K562 (cell line): ENCODE results near the gene CDH1. TPM values are rescaled to one million over a fixed set of nuclear protein-coding genes. Genes with fewer than 3 reads are reported as not detected.

ENCODE experiments used
- ATAC-seq: fragments of 200-7000 bp; cut with Tn5 transposase; 3 replicates; pipeline ENCODE4 v1.9.1; 2020; ENCODE audit warnings: moderate library complexity
- BruUV-seq: library from RNA; stranded (reverse); fragments of 400-500 nt; replicated peaks from 2 replicates; lab custom pipeline; 2021; lab: Mats Ljungman, UMichigan
- CTCF ChIA-PET: fragments of 300-600 bp; formaldehyde crosslinking; extraction: SDS; loops from one replicate; lab custom pipeline; 2021; ENCODE audit warnings: low intra/inter-chr PET ratio; lab: Yijun Ruan, JAX
- POLR2A ChIA-PET: fragments of 300-600, 350-650 bp; sonication (Branson Sonifier 250); formaldehyde crosslinking; extraction: SDS; loops from one replicate; lab custom pipeline; 2021; ENCODE audit warnings: antibody characterized with exemption, inconsistent platforms; lab: Yijun Ruan, JAX
- DNase-seq, 4 experiments: peaks; one replicate each; pipeline versions ENCODE4 v3.0.0 to v3.0.0-alpha.2; 2011 to 2018; ENCODE audit warnings: low spot score in 3 of 4, mixed read lengths in 3 of 4; ENCODE audit errors: extremely low read depth in 1 of 4
- FAIRE-seq: peaks from 2 replicates; lab custom pipeline; 2011; peaks lifted over from hg19 to GRCh38; lab: Jason Lieb, UNC
- H2AFZ ChIP-seq: 2 replicates; pipeline ENCODE4 v1.6.0; 2011; ENCODE audit warnings: low read depth, low read length, control low read depth, inconsistent platforms
- H3K27ac ChIP-seq: fragments of 200-600 bp; 3 replicates; pipeline ENCODE4 v1.8.0; 2011; ENCODE audit warnings: low read depth, mild to moderate bottlenecking, control low read depth, inconsistent platforms, low read length, moderate library complexity, mixed read lengths; ENCODE audit errors: extremely low read depth
- H3K27me3 ChIP-seq, 2 experiments: fragments of 300-600 bp in 1 of 2; 2 replicates in 1 of 2; 3 replicates in 1 of 2; pipeline versions ENCODE4 v1.6.0 to v1.8.0; 2011; ENCODE audit warnings: inconsistent platforms in 2 of 2, low read length in 2 of 2, mild to moderate bottlenecking in 1 of 2, mixed read lengths in 1 of 2, moderate library complexity in 1 of 2; ENCODE audit not compliant: control insufficient read depth in 2 of 2, insufficient read depth in 2 of 2
- H3K36me3 ChIP-seq: fragments of 300-600 bp; 3 replicates; pipeline ENCODE4 v1.8.0; 2011; ENCODE audit warnings: mild to moderate bottlenecking, low read length, inconsistent platforms; ENCODE audit not compliant: control insufficient read depth, insufficient read depth
- H3K4me1 ChIP-seq, 2 experiments: fragments of 200-600 bp in 1 of 2; replicated peaks in 1 of 2; 2 replicates in 1 of 2; 3 replicates in 1 of 2; pipeline versions ENCODE4 v1.5.1 to v1.8.0; 2011; ENCODE audit warnings: inconsistent platforms in 2 of 2, low read length in 2 of 2, mild to moderate bottlenecking in 1 of 2, mixed read lengths in 1 of 2, moderate library complexity in 1 of 2; ENCODE audit not compliant: control insufficient read depth in 2 of 2, insufficient read depth in 2 of 2
- H3K4me2 ChIP-seq: 2 replicates; pipeline ENCODE4 v1.6.1; 2011; ENCODE audit warnings: low read length, control low read depth, inconsistent platforms, mixed read lengths; ENCODE audit not compliant: insufficient read depth
- H3K4me3 ChIP-seq: fragments of 200-600 bp; sonication (generic), shearing (Covaris generic); 2 replicates; pipeline ENCODE4 v1.5.1; 2016; ENCODE audit warnings: control low read depth, inconsistent platforms
- H3K79me2 ChIP-seq: fragments of 200-600 bp; 3 replicates; pipeline ENCODE4 v1.8.0; 2011; ENCODE audit warnings: low read length, inconsistent platforms; ENCODE audit not compliant: control insufficient read depth, insufficient read depth
- H3K9ac ChIP-seq, 2 experiments: 2 replicates each; pipeline versions ENCODE4 v1.6.0 to v1.6.1; 2011; ENCODE audit warnings: low read depth in 2 of 2, low read length in 2 of 2, control low read depth in 1 of 2, inconsistent platforms in 1 of 2, mild to moderate bottlenecking in 1 of 2, mixed read lengths in 1 of 2; ENCODE audit not compliant: insufficient read depth in 1 of 2
- H3K9me1 ChIP-seq: one replicate; pipeline ENCODE4 v1.6.0; 2011; ENCODE audit warnings: inconsistent platforms, mild to moderate bottlenecking, low read length, moderate library complexity; ENCODE audit not compliant: control insufficient read depth, insufficient read depth
- H3K9me3 ChIP-seq: replicated peaks from 2 replicates; pipeline ENCODE4 v1.5.1; 2011; ENCODE audit warnings: low read depth, low read length, inconsistent platforms; ENCODE audit not compliant: control insufficient read depth, insufficient read depth
- H4K20me1 ChIP-seq: replicated peaks from 2 replicates; pipeline ENCODE4 v1.6.1; 2011; ENCODE audit warnings: low read length, inconsistent platforms, mixed read lengths; ENCODE audit not compliant: control insufficient read depth, insufficient read depth
- CBFA2T3 ChIP-seq: fragments of 450-650 bp; IDR thresholded peaks from 2 replicates; pipeline ENCODE4 v1.6.1; 2017
- CBX8 ChIP-seq: fragments of 200-600 bp; sonication (generic); IDR thresholded peaks from 2 replicates; pipeline ENCODE4 v1.6.1; 2012; ENCODE audit warnings: borderline replicate concordance, mixed run types, low read depth, mild to moderate bottlenecking, moderate library complexity, mixed read lengths, low read length, control low read depth, inconsistent platforms; ENCODE audit not compliant: poor library complexity, severe bottlenecking; ENCODE audit errors: extremely low read depth
- CEBPB ChIP-seq: fragments of 450-650 bp; IDR thresholded peaks from 2 replicates; pipeline ENCODE4 v1.6.1; 2016; ENCODE audit warnings: missing genetic modification characterization, missing compliant biosample characterization
- CTBP1 ChIP-seq: fragments of 450-650 bp; IDR thresholded peaks from 2 replicates; pipeline ENCODE4 v1.6.1; 2016; ENCODE audit warnings: borderline replicate concordance
- FIP1L1 ChIP-seq: fragments of 200-400 bp; formaldehyde crosslinking; IDR thresholded peaks from 2 replicates; pipeline ENCODE4 v1.6.1; 2018; ENCODE audit warnings: mild to moderate bottlenecking, low read depth, low read length; ENCODE audit not compliant: poor library complexity, severe bottlenecking
- GATAD2B ChIP-seq: fragments of 450-650 bp; IDR thresholded peaks from 2 replicates; pipeline ENCODE4 v1.6.1; 2017; ENCODE audit warnings: mild to moderate bottlenecking, borderline replicate concordance
- HMGN3 ChIP-seq: IDR thresholded peaks from 2 replicates; pipeline ENCODE4 v1.6.1; 2011; ENCODE audit warnings: borderline replicate concordance, low read depth, mild to moderate bottlenecking, mixed read lengths, low read length; ENCODE audit not compliant: insufficient read length; ENCODE audit errors: extremely low read depth
- HNRNPK ChIP-seq: fragments of 200-400 bp; formaldehyde crosslinking; IDR thresholded peaks from one replicate; pipeline ENCODE4 v1.6.1; 2018; ENCODE audit warnings: mild to moderate bottlenecking, low read depth, low read length; ENCODE audit not compliant: poor library complexity, severe bottlenecking
- HOXB6 ChIP-seq: fragments of 250-450 bp; sonication (Bioruptor Pico); IDR thresholded peaks from 2 replicates; pipeline ENCODE4 v1.5.1; 2022; ENCODE audit warnings: mild to moderate bottlenecking, borderline replicate concordance
- ID3 ChIP-seq, 2 experiments: fragments of 250-450 bp in 1 of 2; fragments of 450-650 bp in 1 of 2; sonication (Bioruptor Pico) in 1 of 2; IDR thresholded peaks; 2 replicates each; pipeline versions ENCODE4 v1.6.1 to v1.8.0; 2016 to 2021; ENCODE audit warnings: mild to moderate bottlenecking in 2 of 2, moderate library complexity in 2 of 2, missing compliant biosample characterization in 1 of 2, missing genetic modification characterization in 1 of 2
- ILF3 ChIP-seq: fragments of 450-650 bp; IDR thresholded peaks from 2 replicates; pipeline ENCODE4 v1.6.1; 2018; ENCODE audit warnings: antibody characterized with exemption, mild to moderate bottlenecking, moderate library complexity, borderline replicate concordance
- KDM5B ChIP-seq: fragments of 200-600 bp; sonication (generic); IDR thresholded peaks from 2 replicates; pipeline ENCODE4 v1.6.1; 2012; ENCODE audit warnings: low read depth, mild to moderate bottlenecking, moderate library complexity, low read length, control low read depth, inconsistent platforms; ENCODE audit not compliant: insufficient replicate concordance
- KLF13 ChIP-seq: fragments of 450-650 bp; IDR thresholded peaks from 2 replicates; pipeline ENCODE4 v1.6.1; 2016; ENCODE audit warnings: missing genetic modification characterization, low read depth, mild to moderate bottlenecking, missing compliant biosample characterization, moderate library complexity, borderline replicate concordance
- NEUROD1 ChIP-seq: fragments of 150-350 bp; IDR thresholded peaks from 2 replicates; pipeline ENCODE4 v1.6.1; 2014; ENCODE audit warnings: borderline replicate concordance, low read length, low read depth; ENCODE audit not compliant: partially characterized antibody
- NR2C1 ChIP-seq, 2 experiments: fragments of 450-650 bp; IDR thresholded peaks; 2 replicates each; pipeline ENCODE4 v1.6.1; 2017; ENCODE audit warnings: mild to moderate bottlenecking in 2 of 2, antibody characterized with exemption in 1 of 2, inconsistent platforms in 1 of 2, missing compliant biosample characterization in 1 of 2, missing genetic modification characterization in 1 of 2
- RBM15 ChIP-seq: fragments of 200-400 bp; formaldehyde crosslinking; IDR thresholded peaks from 2 replicates; pipeline ENCODE4 v1.6.1; 2018; ENCODE audit warnings: mild to moderate bottlenecking, low read length, moderate library complexity; ENCODE audit not compliant: insufficient read depth
- SNAPC5 ChIP-seq: fragments of 250-450 bp; sonication (Bioruptor Pico); IDR thresholded peaks from 2 replicates; pipeline ENCODE4 v1.8.0; 2021; ENCODE audit warnings: moderate library complexity, mild to moderate bottlenecking, inconsistent platforms
- TRIM24 ChIP-seq, 2 experiments: fragments of 450-650 bp; IDR thresholded peaks; 2 replicates each; pipeline ENCODE4 v1.6.1; 2016
- ZBTB9 ChIP-seq: fragments of 450-650 bp; formaldehyde crosslinking; IDR thresholded peaks from 2 replicates; pipeline ENCODE4 v1.4.0; 2020; ENCODE audit warnings: mild to moderate bottlenecking, moderate library complexity
- ZNF766 ChIP-seq: fragments of 200-800 bp; sonication (Bioruptor generic); conservative IDR thresholded peaks from 2 replicates; pipeline ENCODE4 v1.6.1; 2016; ENCODE audit warnings: missing genetic modification characterization, missing compliant biosample characterization
- WGBS: fragments of 100-300 bp; shearing (Covaris generic); methylation state at CpG from one replicate; pipeline ENCODE4 v1.1.6; 2016; ENCODE audit warnings: low coverage, mixed read lengths; ENCODE audit not compliant: insufficient coverage; ENCODE audit errors: missing lambda C conversion rate; 5-methylcytosine and 5-hydroxymethylcytosine counted together
- in situ Hi-C: fragments of 300-500 bp; cut with MboI; formaldehyde crosslinking; loops from 4 replicates; pipeline ENCODE4 v1.15.0; 2018; ENCODE audit warnings: inconsistent platforms, mixed read lengths
- intact Hi-C: fragments of 100-400 bp; cut with micrococcal nuclease; formaldehyde crosslinking; loops from 2 replicates; pipeline ENCODE4 v1.14.2; 2022
- polyA plus RNA-seq, 8 experiments: library from polyadenylated mRNA; depleted of rRNA in 4 of 8; stranded (reverse) in 5 of 8; unstranded in 3 of 8; fragments of >200 nt; fragmentation: Nextera tagmentation in 2 of 8; fragmentation: Illumina TruSeq in 1 of 8; extraction: Ambion mirVana in 2 of 8; extraction: Trizol in 1 of 8; gene quantifications; 2 replicates each; pipeline versions ENCODE4 v1.2.1 to v1.2.3, GENCODE V29; 2011 to 2014; ENCODE audit warnings: inconsistent platforms in 1 of 8, missing spikeins in 1 of 8
- total RNA-seq, 7 experiments: library from RNA; depleted of rRNA in 6 of 7; stranded (reverse); fragments of >200 nt in 6 of 7; fragmentation: Illumina TruSeq in 2 of 7; extraction: Trizol in 2 of 7; gene quantifications; 2 replicates each; pipeline versions ENCODE4 v1.2.1 to v1.2.3, GENCODE V29; 2011 to 2021; ENCODE audit warnings: low replicate concordance in 1 of 7

The CDH1 gene
- total and polyA plus RNA-seq, 9 of the 15 experiments (the other 6 are each of a cell fraction or from before 2014, with no cell fraction given), result 0.01 to 0.69 TPM; not detected in 7

- H3K9ac ChIP-seq, result no peak overlapping the region
- DNase-seq (no peak), FAIRE-seq (no peak), ATAC-seq (no peak)
- intact Hi-C loops, result no loop called here
- no peaks in the 10 kb centered on the region for H3K36me3 ChIP-seq
- BruUV-seq, result no TSS peak
- H2AFZ ChIP-seq, result no peak overlapping the region
- ChIA-PET CTCF (no interaction called here), POLR2A (interaction anchor here (0.6 kb wide), 1 partner anchor 12 kb away, joined by 3 read pairs; no protein-coding TSS in a partner anchor)
- no peaks in the 10 kb centered on the region for H4K20me1 ChIP-seq
- 70% methylated on average over 5 of the region's 5 CpGs for WGBS
- peaks cover 9 to 17% of the 10 kb centered on the region in 2 experiments; a peak in 4 of 5 replicates for H3K4me1 ChIP-seq
- no peak overlapping the region for H3K4me3 ChIP-seq
- TF ChIP-seq HOXB6 (no peak), NEUROD1 (no peak), CEBPB (tag) (no peak), GATAD2B (no peak), CTBP1 (no peak), ID3 (CRISPR knock-in tag; IDR thresholded peaks at IDR 0.05) (no peak), ID3 (tag; IDR thresholded peaks at IDR 0.05) (no peak), KDM5B (no peak), TRIM24 (IDR thresholded peaks at IDR 0.05) (no peak), KLF13 (tag) (no peak), NR2C1 (IDR thresholded peaks at IDR 0.05) (no peak), NR2C1 (tag; IDR thresholded peaks at IDR 0.05) (no peak), RBM15 (no peak), CBX8 (no peak), HMGN3 (no peak), ZNF766 (CRISPR knock-in tag) (no peak), CBFA2T3 (no peak), FIP1L1 (no peak), HNRNPK (no peak), ILF3 (no peak), ZBTB9 (CRISPR knock-in tag) (no peak), SNAPC5 (CRISPR knock-in tag) (no peak)
- H3K27me3 ChIP-seq, result peaks cover 0 to 10% of the 10 kb centered on the region in 2 experiments; a peak in 2 of 5 replicates
- no peak overlapping the region for H3K27ac ChIP-seq
- H3K79me2 ChIP-seq, result no peaks in the 10 kb centered on the region
- in situ Hi-C loops, result no loop called here
- no peaks in the 10 kb centered on the region for H3K9me3 ChIP-seq
- no peaks in the 10 kb centered on the region for H3K9me1 ChIP-seq
- H3K4me2 ChIP-seq, result no peak overlapping the region
Measured at GRCh38 chr16:68710211-68710610, 26.9 kb upstream of the CDH1 start.
